Hepatocyte (in vitro differentiated cells): ENCODE results near the gene KCNJ14. TPM values are rescaled to one million over a fixed set of nuclear protein-coding genes. Genes with fewer than 3 reads are reported as not detected.

ENCODE experiments used
- DNase-seq: peaks from one replicate; pipeline ENCODE4 v3.0.0-alpha.2; 2016; ENCODE audit warnings: low spot score
- H2AFZ ChIP-seq: fragments of 200-600 bp; sonication (generic); 2 replicates; pipeline ENCODE4 v1.6.0; 2016; ENCODE audit warnings: antibody characterized with exemption, mild to moderate bottlenecking
- H3K27ac ChIP-seq: fragments of 200-600 bp; sonication (generic); 2 replicates; pipeline ENCODE4 v1.5.1; 2016; ENCODE audit warnings: mild to moderate bottlenecking
- H3K27me3 ChIP-seq: fragments of 200-600 bp; sonication (generic); 2 replicates; pipeline ENCODE4 v1.6.1; 2016
- H3K36me3 ChIP-seq: fragments of 200-600 bp; sonication (generic); replicated peaks from 2 replicates; pipeline ENCODE4 v1.5.1; 2016; ENCODE audit warnings: low read depth; ENCODE audit not compliant: insufficient read depth
- H3K4me1 ChIP-seq: fragments of 200-600 bp; sonication (generic); 2 replicates; pipeline ENCODE4 v1.5.1; 2016; ENCODE audit warnings: mild to moderate bottlenecking, moderate library complexity; ENCODE audit not compliant: insufficient read depth
- H3K4me2 ChIP-seq: fragments of 200-600 bp; sonication (generic); 2 replicates; pipeline ENCODE4 v1.6.0; 2016
- H3K4me3 ChIP-seq: fragments of 200-600 bp; sonication (generic); 2 replicates; pipeline ENCODE4 v1.5.1; 2016; ENCODE audit warnings: mild to moderate bottlenecking
- H3K79me2 ChIP-seq: fragments of 200-600 bp; sonication (generic); 2 replicates; pipeline ENCODE4 v1.6.0; 2017; ENCODE audit warnings: mild to moderate bottlenecking
- H3K9me2 ChIP-seq: fragments of 200-600 bp; sonication (generic); replicated peaks from 2 replicates; pipeline ENCODE4 v1.6.0; 2017; ENCODE audit warnings: mild to moderate bottlenecking; ENCODE audit not compliant: insufficient read depth
- H3K9me3 ChIP-seq: fragments of 200-600 bp; sonication (generic); 2 replicates; pipeline ENCODE4 v1.5.1; 2016; ENCODE audit warnings: low read depth, mild to moderate bottlenecking
- H4K20me1 ChIP-seq: fragments of 200-600 bp; sonication (generic); 2 replicates; pipeline ENCODE4 v1.6.0; 2016; ENCODE audit warnings: mild to moderate bottlenecking; ENCODE audit not compliant: insufficient read depth, poor library complexity, severe bottlenecking
- CTCF ChIP-seq: fragments of 200-600 bp; sonication (generic); IDR thresholded peaks from 2 replicates; pipeline ENCODE4 v1.5.1; 2016; ENCODE audit warnings: antibody characterized with exemption, mild to moderate bottlenecking; ENCODE audit not compliant: poor library complexity
- EZH2 ChIP-seq: fragments of 200-600 bp; sonication (generic); IDR thresholded peaks from 2 replicates; pipeline ENCODE4 v1.6.1; 2016; ENCODE audit warnings: antibody characterized with exemption, mild to moderate bottlenecking, borderline replicate concordance
- EZH2phosphoT487 ChIP-seq: fragments of 200-600 bp; sonication (generic); IDR thresholded peaks from one replicate; pipeline ENCODE4 v1.6.1; 2018; ENCODE audit warnings: antibody characterized with exemption, mild to moderate bottlenecking, low read depth, moderate library complexity; ENCODE audit not compliant: unreplicated experiment, severe bottlenecking
- WGBS: methylation state at CpG from one replicate; pipeline ENCODE4 v1.1.6; 2016; ENCODE audit warnings: low lambda C conversion rate; ENCODE audit errors: missing lambda C conversion rate; 5-methylcytosine and 5-hydroxymethylcytosine counted together
- polyA plus RNA-seq: library from polyadenylated mRNA; unstranded; fragments of >200 nt; fragmentation: Nextera tagmentation; extraction: Ambion mirVana; gene quantifications from 2 replicates; pipeline ENCODE4 v1.2.1, GENCODE V29; 2016
- total RNA-seq: library from RNA; depleted of rRNA; stranded (reverse); fragments of >200 nt; gene quantifications from 2 replicates; pipeline ENCODE4 v1.2.3, GENCODE V29; 2014

The KCNJ14 gene
- total and polyA plus RNA-seq, 2 experiments from 2014 or later: 0.70 to 1.1 TPM

DNA sequence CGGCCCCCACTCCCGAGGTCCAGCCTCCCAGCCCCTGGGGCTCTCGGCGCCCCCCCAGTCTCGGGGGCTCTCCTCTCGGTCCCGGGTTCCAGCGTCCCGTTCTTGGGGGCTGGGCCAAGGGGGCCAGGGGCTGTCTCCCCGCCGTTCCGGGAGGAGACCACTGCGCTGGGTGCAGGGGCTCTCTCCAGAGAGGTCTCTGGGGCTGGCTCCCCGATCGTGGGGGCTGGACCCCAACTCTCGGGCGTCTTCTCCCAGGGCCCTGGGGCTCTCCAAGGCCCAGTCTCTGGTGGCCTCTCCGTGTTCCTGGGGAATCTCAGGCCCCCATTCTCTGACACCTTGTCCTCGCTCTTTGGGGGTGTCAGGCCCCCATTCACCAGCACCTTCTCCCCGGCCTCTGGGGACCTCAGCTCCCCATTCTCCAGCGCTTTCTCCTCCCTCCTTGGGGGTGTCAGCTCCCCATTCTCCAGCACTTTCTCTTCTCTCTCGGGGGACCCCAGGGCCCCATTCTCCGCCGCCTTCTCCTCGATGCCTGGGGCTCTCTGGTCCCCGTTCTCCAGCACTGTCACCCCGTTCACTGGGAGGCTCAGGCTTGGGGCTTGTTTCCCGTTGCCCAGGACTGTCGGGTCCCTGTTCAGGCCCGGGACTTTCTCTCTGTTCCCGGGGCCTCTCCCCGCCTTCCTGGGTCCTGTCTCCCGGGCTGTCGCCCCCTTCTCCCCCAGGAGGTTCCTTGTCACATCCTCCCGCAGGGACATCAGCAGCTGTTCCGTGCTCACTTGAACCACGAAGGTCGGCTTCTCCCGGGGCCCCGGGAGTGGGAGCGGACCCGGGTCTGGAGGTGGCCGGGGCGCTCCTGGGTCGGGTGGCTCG, 42.6 kb downstream of the KCNJ14 start:
- Histone ChIP-seq H4K20me1 (no peaks in the 10 kb centered on the region), H3K9me3 (no peaks in the 10 kb centered on the region), H3K36me3 (no peaks in the 10 kb centered on the region), H3K27ac (no peak overlapping the region), H3K4me3 (no peak overlapping the region), H3K4me1 (peaks cover 3% of the 10 kb centered on the region), H2AFZ (no peak overlapping the region), H3K9me2 (no peaks in the 10 kb centered on the region), H3K4me2 (no peak overlapping the region), H3K79me2 (peaks cover 7% of the 10 kb centered on the region), H3K27me3 (no peaks in the 10 kb centered on the region)
- TF ChIP-seq CTCF: no peak
- TF ChIP-seq EZH2phosphoT487: no peak
- TF ChIP-seq EZH2: no peak
- peak; percentile 5 for DNase-seq
- WGBS: 94% methylated on average over 32 of the region's 46 CpGs

- Histone ChIP-seq H3K9me3 (no peaks in the 10 kb centered on the region), H3K79me2 (peaks cover 7% of the 10 kb centered on the region), H3K4me3 (no peak overlapping the region), H3K27ac (no peak overlapping the region), H3K9me2 (no peaks in the 10 kb centered on the region), H3K27me3 (no peaks in the 10 kb centered on the region), H2AFZ (no peak overlapping the region), H3K36me3 (no peaks in the 10 kb centered on the region), H3K4me2 (no peak overlapping the region), H3K4me1 (peaks cover 3% of the 10 kb centered on the region), H4K20me1 (no peaks in the 10 kb centered on the region)
- peak; percentile 10 for DNase-seq
- TF ChIP-seq CTCF (no peak), EZH2 (no peak), EZH2phosphoT487 (no peak)
- WGBS: 92% methylated on average over 11 of the region's 59 CpGs
Measured at GRCh38 chr19:48498595-48499311, 43.4 kb downstream of the KCNJ14 start.

- WGBS: 92% methylated on average over 10 of the region's 44 CpGs
- TF ChIP-seq CTCF (no peak), EZH2phosphoT487 (no peak), EZH2 (no peak)
- H4K20me1 ChIP-seq: no peaks in the 10 kb centered on the region
- no peak overlapping the region for H2AFZ ChIP-seq
- peaks cover 3% of the 10 kb centered on the region for H3K4me1 ChIP-seq
- H3K79me2 ChIP-seq: peaks cover 3% of the 10 kb centered on the region
- H3K4me3 ChIP-seq: no peak overlapping the region
- no peak overlapping the region for H3K27ac ChIP-seq
- no peaks in the 10 kb centered on the region for H3K27me3 ChIP-seq
- no peaks in the 10 kb centered on the region for H3K9me2 ChIP-seq
- DNase-seq: peak; percentile 8
- no peaks in the 10 kb centered on the region for H3K36me3 ChIP-seq
- H3K4me2 ChIP-seq: no peak overlapping the region
- no peaks in the 10 kb centered on the region for H3K9me3 ChIP-seq
Measured at GRCh38 chr19:48499316-48500090, 44.1 kb downstream of the KCNJ14 start.
